GM23248 (cell line): Measurements from ENCODE around the gene LCE3E.
"Not testable (repeated sequence)": the region's sequence is repeated elsewhere in the genome, so short reads cannot be mapped to it uniquely, and the experiment has no call there.

ENCODE experiments used
- EZH2 ChIP-seq: fragments of 200-600 bp; sonication (generic); IDR thresholded peaks from 2 replicates; pipeline ENCODE4 v1.6.1; 2018; ENCODE audit warnings: antibody characterized with exemption, mild to moderate bottlenecking; ENCODE audit not compliant: insufficient read depth, poor library complexity, severe bottlenecking
- EZH2phosphoT487 ChIP-seq: fragments of 200-600 bp; sonication (generic); IDR thresholded peaks from 2 replicates; pipeline ENCODE4 v1.6.1; 2018; ENCODE audit warnings: antibody characterized with exemption, moderate library complexity, mild to moderate bottlenecking, low read depth; ENCODE audit not compliant: insufficient read depth

- not testable (repeated sequence) for TF ChIP-seq EZH2, EZH2phosphoT487
Observed at GRCh38 chr1:152548358-152548757, 18.2 kb downstream of the LCE3E start.
